ENCODE data around the gene CPZ.

CPZ gene

GRCh38 chr4:8592366-8593263 is at the start of gene CPZ:
Gene CPZ (plus strand): TSS chr4:8592765. CDS start chr4:8592834, 69 bp downstream.
- no peak for DNase-seq

- no peak for DNase-seq
Measured at GRCh38 chr4:8542776-8543525, 49.6 kb upstream of the CPZ start.

GRCh38 chr4:8543623-8544022 is 48.9 kb upstream of the CPZ start:
- DNase-seq: no peak

DNA sequence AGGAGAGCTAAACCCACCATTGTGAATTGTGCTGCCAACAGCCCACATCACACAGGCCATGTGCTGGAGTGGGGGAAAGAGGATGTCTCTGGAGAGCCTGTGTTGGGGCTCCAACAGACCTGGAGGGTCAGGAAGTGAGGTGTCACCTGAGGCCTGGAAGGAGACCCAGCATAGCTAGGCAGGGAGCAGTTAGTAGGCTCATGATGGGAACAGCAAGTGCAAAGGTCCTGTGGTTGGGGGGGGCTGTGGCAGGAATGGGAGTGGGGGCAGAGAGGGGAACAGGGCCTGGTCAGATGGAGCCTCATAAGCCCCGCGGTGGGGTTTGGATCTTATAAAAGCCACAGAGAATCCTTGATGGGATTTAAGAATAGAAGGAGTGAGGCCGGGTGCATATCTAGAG is 48.3 kb upstream of the CPZ start:
- DNase-seq: no peak

DNA sequence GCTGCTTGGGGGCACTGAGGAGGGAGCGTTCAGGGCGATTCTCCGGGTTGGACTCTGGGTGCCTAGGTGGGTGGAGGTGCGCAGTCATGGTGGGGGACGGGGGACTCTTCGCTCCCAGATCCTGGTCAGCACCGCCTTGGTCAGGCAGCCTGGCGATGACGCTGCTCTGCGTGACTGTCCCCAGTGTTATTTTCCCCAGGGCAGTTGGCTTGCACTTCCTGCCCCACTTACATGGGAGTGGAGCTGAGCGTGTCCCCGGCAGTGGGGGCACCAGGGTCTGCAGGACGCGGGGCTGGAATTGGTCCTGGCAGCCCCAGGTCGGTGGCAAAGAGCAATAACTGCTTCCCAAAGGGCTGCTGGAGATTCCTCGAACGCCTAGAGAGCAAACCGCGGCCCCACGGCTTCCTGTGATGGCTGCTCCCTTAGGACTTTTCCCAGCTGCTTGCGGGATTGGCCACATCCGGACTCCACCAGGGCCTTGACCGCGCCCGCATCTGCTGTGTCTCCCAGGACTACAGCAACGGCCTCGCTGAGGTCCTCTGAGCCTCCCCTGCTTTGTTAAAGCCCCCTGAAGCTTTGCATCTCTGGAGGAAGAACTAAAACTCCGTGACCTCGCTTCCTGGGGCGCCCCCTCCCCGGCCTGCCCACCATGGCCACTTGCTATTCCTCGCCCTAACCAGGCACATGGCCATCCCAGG is 47.7 kb upstream of the CPZ start:
- DNase-seq: no peak

DNA sequence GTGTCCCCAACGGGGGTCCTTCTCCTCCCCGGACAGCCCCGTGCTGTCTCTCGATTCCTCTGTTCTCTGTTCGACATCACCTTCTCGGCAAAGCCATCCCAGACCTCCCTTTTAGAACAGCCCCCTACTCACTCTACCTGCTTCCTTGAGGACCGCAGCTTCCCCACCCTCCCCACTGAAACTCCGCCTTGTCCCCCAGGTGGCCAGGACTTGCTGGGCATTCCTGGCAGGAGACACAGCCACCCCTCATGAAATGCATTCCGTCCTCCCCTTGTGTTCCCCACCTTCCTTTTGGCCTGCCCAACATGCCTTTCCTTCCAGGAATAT is 47.2 kb upstream of the CPZ start:
- DNase-seq: no peak

- DNase-seq: no peak
Measured at GRCh38 chr4:8546766-8547107, 45.8 kb upstream of the CPZ start.

DNA sequence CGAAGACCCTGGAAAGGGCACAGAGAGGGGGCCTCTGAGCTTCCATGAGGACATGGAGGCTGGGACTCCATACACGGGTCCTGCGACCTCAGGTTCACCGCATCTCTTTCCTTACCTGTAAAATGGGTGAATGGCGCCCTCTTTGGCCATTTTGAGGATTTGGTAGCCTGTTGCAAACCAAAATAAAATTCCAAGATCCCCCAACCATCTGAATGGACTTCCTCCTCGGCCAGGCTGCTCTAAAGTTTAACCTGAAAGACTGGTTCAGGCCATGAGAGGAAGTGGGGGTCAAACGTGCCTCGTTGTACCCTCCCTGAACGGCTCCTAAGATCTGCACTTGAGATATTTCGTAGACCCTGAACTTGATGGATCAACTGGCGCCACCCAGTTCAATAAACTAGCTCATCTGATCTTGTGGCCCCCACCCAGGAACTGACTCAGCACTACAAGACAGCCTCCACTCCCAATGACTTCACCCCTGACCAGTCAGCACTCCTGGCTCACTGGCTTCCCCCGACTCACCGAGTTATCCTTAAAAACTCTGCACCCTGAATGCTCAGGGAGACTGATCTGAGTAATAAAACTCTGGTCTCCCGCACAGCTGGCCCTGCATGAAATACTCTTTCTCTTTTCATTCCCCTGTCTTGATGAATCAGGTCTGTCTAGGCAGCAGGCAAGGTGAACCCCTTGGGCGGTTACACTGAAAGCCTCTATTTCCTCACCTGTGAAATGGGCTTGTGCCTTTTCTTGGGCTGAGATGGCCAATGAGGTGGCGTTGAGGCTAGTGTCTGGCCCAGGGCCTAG is 45.3 kb upstream of the CPZ start:
- no peak for DNase-seq

DNA sequence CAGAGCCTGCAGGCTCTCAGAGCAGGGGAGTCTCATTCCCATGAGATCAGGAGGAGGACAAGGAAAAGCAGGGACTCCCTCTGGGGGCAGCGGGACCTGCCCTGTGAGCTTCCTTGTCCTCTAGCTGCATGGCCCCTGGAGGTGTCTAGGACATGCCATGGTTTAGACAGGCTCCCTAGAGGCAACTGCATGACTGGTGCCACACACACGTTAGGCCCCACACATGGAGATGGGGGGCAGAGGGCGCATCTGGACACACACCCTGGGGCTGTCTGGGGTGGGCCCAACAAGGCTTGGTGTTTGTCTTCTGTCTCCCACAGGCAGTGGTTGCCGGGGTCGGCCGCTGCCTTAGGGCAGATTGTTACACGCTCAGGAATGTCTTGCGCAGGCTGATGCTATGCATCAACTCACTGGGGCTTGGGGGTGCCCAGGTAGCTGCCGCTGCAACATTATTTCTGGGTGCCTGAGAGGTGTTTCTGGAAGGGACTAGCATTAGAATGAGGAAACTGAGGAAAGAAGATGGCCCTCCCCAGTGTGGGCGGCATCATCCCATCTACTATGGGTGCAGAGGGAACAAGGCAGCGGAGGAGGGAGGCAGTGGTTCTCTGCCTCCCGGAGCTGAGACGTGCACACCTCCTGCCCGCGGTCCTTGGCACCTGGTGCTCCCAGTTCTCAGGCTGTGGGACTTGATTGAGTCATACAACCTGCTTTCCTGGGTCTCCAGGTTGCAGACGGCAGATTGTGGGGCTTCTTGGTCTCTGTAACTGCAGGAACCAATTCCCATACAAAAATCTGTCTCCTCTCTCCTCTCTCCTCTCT is 44.4 kb upstream of the CPZ start:
- no peak for DNase-seq

DNA sequence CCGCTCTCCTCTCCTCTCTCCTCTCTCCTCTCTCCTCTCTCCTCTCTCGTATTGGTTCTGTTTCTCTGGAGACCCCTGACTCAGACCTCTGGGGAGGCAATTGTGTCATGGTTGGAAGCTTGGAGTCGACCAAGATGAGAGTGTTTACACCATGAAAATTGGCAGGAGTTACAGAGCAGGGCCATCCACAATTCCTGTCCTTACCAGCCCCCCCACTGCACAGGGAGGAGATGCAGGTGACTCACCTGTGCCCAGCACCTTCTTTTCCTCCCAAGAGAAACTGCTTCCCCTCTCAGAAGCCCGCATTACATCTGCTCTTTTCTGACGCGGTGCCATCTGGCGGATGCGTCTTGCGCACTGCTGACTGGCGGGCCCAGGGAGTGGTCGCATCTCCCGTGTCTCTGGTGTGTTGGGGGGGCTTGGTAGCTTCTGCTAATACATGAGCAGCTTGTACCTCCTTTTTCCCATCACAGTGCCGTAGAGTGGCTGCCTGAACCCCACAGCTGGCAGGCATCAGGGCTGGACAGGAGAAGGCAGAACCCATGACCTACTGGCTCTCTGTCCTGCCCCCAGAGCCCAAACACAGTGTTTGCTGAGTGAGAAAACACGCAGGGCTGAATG is 43.7 kb upstream of the CPZ start:
- no peak for DNase-seq

GRCh38 chr4:8549352-8549931 is 43.1 kb upstream of the CPZ start:
- no peak for DNase-seq

DNA sequence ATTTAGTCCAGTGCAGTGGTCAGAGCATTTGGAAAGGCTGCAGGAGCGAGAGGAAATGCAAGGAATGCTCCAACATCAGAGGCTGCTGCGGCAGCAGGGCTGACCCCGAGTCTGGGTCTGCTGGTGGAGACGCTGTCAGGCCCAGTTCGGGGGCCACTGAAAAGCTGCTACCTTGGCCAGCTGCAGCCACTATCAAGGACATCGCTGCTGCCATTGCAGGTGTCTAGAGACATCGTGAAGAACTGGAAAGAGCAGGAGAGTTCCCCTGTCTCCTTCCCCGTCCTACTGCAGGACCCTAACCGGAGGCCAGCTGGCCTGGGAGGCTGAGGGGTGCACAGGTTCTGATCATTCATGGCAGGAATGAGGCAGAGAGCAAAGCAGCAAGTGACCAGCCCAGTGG is 41.9 kb upstream of the CPZ start:
- DNase-seq: no peak

DNA sequence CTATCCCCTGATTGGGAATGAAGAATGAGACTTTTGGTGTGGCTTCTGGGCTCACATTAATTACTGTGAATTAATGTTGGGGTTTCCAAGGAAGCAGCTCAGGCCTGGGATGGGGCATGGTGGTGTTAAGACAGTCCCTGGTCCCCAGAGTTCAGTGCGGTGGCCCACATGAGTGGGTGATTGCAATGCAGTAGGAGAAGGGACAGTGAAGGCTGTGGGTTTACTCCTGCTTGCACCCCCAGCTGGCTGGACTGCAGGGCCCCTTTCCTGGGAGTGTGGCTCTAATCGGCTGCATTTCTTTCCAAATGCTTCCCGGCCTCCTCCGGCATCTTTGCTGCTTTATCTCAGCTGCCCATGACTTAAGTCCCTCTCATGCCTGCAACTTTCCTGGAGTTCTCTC is 40.5 kb upstream of the CPZ start:
- DNase-seq: no peak

- DNase-seq: no peak
Measured at GRCh38 chr4:8552581-8553205, 39.9 kb upstream of the CPZ start.

GRCh38 chr4:8553216-8553615 is 39.3 kb upstream of the CPZ start:
- no peak for DNase-seq

GRCh38 chr4:8553991-8554405 is 38.6 kb upstream of the CPZ start:
- DNase-seq: no peak

DNA sequence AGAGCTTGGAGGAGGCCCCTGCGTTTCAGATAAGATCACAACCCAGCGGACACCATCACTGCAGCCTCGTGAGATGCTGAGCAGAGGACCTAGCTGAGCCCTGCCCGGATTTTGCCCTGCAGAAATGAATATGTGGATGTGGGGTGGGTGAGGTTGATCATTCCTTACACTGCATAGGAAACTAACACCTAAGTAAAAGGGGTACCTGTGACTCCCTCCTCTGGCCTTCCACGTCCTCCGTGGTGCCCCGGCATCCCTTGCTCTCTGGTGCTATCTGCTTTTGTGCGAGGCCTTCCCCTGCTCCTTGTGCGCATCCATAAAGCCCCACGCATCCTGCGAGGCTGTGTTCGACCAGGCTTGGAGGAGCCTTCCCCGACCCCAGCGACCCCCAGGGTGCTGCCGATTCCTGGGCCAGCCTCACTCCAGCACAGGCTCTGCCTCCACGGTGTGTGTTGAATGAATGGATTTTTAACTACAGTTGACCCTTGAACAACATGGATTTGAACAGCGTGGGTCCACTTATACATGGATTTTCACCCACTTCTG is 37.9 kb upstream of the CPZ start:
- no peak for DNase-seq

DNA sequence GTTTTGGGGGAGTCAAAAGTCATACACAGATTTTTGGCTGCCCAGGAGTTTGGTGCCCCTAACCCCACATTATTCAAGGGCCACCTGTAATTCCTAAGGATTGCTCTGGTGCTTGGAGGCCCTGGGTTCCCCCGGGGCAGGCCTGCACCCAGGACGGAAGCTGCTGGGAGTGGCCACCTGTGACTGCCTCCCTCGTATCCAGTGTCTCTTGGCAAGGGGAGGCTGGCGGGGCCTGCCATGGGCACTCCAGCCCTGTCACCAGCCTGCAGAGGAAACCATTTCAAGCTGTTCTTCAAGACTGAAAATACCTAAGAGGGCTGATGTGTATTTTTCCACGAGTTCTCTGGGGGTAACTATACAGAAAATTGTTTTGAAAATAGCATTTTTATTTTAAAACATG is 36.8 kb upstream of the CPZ start:
- DNase-seq: no peak

GRCh38 chr4:8556341-8557150 is 36.0 kb upstream of the CPZ start:
- DNase-seq: no peak

Data from MV-4-11 (cell line).